Esophagus (tissue), 2 donors: ENCODE measurements around the gene GLMP. TPM values are rescaled to one million over a fixed set of nuclear protein-coding genes. Genes with fewer than 3 reads are reported as not detected.
A peak's percentile ranks its signal among the peaks of the same experiment; 100 is the strongest.
"Not testable (repeated sequence)": the region's sequence is repeated elsewhere in the genome, so short reads cannot be mapped to it uniquely, and the experiment has no call there.

ENCODE experiments used
- H3K27ac ChIP-seq, 2 donors: one replicate each; pipeline ENCODE4 v1.5.1; 2013; ENCODE audit warnings: low read depth in 2 of 2, mild to moderate bottlenecking in 2 of 2, inconsistent platforms in 1 of 2, low read length in 1 of 2, moderate library complexity in 1 of 2
- H3K27me3 ChIP-seq, 2 donors: one replicate each; pipeline ENCODE4 v1.6.1; 2013; ENCODE audit warnings: low read length in 2 of 2, control low read depth in 1 of 2, mild to moderate bottlenecking in 1 of 2; ENCODE audit not compliant: insufficient read depth in 2 of 2, control insufficient read depth in 1 of 2
- H3K36me3 ChIP-seq, 2 donors: one replicate each; pipeline ENCODE4 v1.6.1; 2013; ENCODE audit warnings: low read length in 1 of 2; ENCODE audit not compliant: control insufficient read depth in 2 of 2, insufficient read depth in 2 of 2
- H3K4me1 ChIP-seq, 2 donors: one replicate each; pipeline ENCODE4 v1.6.1; 2013; ENCODE audit warnings: low read length in 1 of 2; ENCODE audit not compliant: control insufficient read depth in 2 of 2, insufficient read depth in 2 of 2
- H3K4me3 ChIP-seq, 2 donors: one replicate each; pipeline ENCODE4 v1.5.1; 2013; ENCODE audit warnings: low read length in 2 of 2, mild to moderate bottlenecking in 2 of 2, low read depth in 1 of 2, moderate library complexity in 1 of 2
- H3K9me3 ChIP-seq, 2 donors: one replicate each; pipeline ENCODE4 v1.6.1; 2013; ENCODE audit warnings: mild to moderate bottlenecking in 2 of 2, low read depth in 1 of 2, low read length in 1 of 2, moderate library complexity in 1 of 2; ENCODE audit not compliant: control insufficient read depth in 2 of 2, insufficient read depth in 1 of 2
- whole genome bisulfite sequencing, 2 donors: extraction: QIAGEN DNeasy Blood & Tissue Kit; methylation state at CpG; one replicate each; pipeline ENCODE4 v1.1.7; 2013; 5-methylcytosine and 5-hydroxymethylcytosine counted together
- polyA plus RNA-seq, 2 donors: library from polyadenylated mRNA; stranded (reverse); fragments of 200-250 nt; gene quantifications; one replicate each; pipeline ENCODE4 v1.2.3, GENCODE V29; 2013
- donor health status: healthy with polysubstance abuse.
- donor health status: Bipolar disorder and iron deficiency.

GLMP gene, protein sequence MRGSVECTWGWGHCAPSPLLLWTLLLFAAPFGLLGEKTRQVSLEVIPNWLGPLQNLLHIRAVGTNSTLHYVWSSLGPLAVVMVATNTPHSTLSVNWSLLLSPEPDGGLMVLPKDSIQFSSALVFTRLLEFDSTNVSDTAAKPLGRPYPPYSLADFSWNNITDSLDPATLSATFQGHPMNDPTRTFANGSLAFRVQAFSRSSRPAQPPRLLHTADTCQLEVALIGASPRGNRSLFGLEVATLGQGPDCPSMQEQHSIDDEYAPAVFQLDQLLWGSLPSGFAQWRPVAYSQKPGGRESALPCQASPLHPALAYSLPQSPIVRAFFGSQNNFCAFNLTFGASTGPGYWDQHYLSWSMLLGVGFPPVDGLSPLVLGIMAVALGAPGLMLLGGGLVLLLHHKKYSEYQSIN
- 10 to 100 TPM; 20.9 to 32.4 TPM for polyA plus RNA-seq

DNA sequence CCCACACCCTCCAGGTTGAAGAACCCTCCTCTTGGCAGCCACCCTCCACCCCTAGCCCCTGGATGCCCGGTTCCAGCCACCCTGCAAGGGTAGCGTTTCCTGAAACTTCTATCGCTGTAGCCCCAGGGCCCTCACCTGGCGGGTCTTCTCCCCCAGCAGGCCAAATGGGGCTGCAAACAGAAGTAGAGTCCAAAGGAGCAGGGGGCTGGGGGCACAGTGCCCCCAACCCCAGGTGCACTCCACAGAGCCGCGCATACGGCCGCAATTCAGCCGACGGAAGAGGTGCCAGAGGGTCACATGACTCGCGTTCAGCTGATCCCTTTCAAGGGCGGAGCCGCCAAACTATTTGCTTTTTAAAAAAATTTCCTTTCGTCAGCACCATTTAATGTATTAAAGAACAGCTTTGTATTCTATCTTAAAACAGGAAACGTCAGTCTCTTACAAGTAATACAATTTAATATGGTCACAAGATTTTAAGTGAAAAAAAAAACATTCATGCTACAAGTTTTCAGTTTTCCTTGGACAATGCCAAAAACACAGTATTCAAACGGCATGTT, at the start of gene GLMP:
TSS of gene GLMP (minus strand) at position 289 of the 557 bp plus-strand sequence. CDS start at position 255, 34 bp downstream.
- Histone ChIP-seq H3K36me3 (peaks cover 0 to 7% of the 10 kb centered on the region in 2 donors), H3K4me3 (peak within 1 kb of the TSS; percentile 69 to 92), H3K4me1 (peaks cover 5 to 28% of the 10 kb centered on the region in 2 donors), H3K27ac (peak within 1 kb of the TSS; percentile 40 to 76), H3K9me3 (no peaks in the 10 kb centered on the region), H3K27me3 (no peaks in the 10 kb centered on the region)
- WGBS, 2 donors = 0% methylated on average over 17 of the region's 17 CpGs

DNA sequence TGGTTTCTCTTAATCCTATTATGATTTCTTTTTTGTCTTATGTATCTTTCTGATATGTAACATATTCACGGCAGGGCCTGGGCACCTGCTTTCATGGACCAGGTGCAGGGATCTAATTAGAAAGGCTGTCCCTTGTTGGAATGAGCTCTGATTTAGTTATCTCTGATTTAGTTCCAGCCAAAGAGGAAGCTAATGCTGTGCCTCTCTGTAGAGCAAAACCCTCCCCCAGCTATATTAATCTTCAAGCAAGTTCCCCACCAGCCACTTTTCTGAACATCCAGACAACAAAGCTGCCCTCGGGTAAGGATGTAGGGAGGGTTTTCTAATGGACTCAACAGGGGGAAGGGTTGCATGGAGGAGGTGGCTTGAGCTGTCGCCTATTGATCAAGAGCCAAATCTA, 48.9 kb upstream of the GLMP start:
- WGBS, 2 donors = 74 to 83% methylated on average over 3 of the region's 3 CpGs
- no peaks in the 10 kb centered on the region for H3K36me3 ChIP-seq

DNA sequence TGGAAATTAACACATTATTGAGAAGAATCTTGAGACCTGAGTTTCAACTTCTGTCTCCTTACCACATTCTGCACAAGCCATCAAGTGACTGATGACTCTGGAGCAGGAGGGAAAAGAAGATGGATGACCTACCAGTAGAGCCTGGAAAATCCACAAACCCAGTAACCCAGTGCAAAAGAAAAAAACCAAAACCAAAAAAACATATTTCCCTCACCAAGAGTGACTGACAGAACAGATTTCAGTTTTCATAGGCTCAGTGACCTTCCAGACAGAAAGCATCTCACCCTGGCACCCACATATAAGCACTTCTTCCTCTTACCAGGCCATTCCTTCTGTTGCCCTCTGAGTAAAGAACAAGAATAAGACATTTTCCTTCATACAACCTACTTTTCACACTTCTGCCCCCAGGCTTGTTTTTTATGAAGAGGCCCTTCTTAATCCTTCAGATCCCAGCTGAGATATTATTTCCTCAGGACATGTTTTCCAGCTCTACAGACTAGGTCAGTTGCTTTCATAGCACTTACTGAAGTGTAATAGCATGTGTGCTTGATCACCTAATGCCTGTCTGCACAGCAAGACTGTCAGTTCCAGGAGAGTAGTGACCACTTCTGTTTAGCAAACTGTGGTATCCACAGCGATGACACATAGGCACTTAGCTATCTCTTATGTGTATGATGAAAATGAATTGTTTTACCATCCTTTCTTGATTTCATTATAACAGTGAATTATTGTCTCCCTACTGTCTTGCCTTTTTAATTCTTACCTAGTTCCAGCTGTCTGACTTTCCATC, 46.9 kb upstream of the GLMP start:
- no peak overlapping the region for H3K4me3 ChIP-seq
- no peak overlapping the region for H3K27ac ChIP-seq
- WGBS, 2 donors = 80 to 94% methylated on average over 1 of the region's 1 CpG
- no peaks in the 10 kb centered on the region for H3K36me3 ChIP-seq
- no peaks in the 10 kb centered on the region for H3K9me3 ChIP-seq
- H3K4me1 ChIP-seq = no peaks in the 10 kb centered on the region
- H3K27me3 ChIP-seq = no peaks in the 10 kb centered on the region

More for the DNA sequence above, 48.9 kb upstream of the GLMP start:
- Histone ChIP-seq H3K4me1 (no peaks in the 10 kb centered on the region), H3K4me3 (no peak overlapping the region), H3K27ac (no peak overlapping the region), H3K27me3 (no peaks in the 10 kb centered on the region), H3K9me3 (no peaks in the 10 kb centered on the region)

- peaks cover 0 to 3% of the 10 kb centered on the region in 2 donors for H3K36me3 ChIP-seq
- H3K4me3 ChIP-seq = peak within 1 kb of the TSS; percentile 78 to 90
- WGBS, 2 donors = 0% methylated on average over 47 of the region's 47 CpGs
- H3K9me3 ChIP-seq = no peaks in the 10 kb centered on the region
- no peaks in the 10 kb centered on the region for H3K27me3 ChIP-seq
- peak within 1 kb of the TSS; percentile 69 to 84 for H3K27ac ChIP-seq
- H3K4me1 ChIP-seq = peaks cover 0 to 3% of the 10 kb centered on the region in 2 donors
Measured at GRCh38 chr1:156338180-156338976, 42.9 kb upstream of the GLMP start, which contains the start of the genes CCT3 and TSACC. Gene CCT3 (minus strand): TSS chr1:156338292. CDS start chr1:156338184, 108 bp downstream. Gene TSACC (plus strand): TSS chr1:156338526. CDS start chr1:156339758, 1,232 bp downstream.

DNA sequence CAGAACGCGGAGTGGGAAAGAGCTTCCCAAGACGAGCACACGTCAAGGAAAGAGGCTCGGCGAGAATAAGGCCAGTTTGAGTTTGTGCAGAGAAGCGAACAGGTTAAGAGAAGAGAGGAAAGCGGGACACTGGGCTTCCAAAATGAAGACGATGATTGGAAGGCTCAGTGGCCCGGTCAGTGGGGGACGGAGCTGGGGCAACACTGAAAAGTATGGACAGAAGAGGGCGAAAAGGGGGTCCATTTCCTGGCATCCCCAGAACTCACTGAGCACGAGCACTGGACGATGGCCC, 42.4 kb upstream of the GLMP start:
- Histone ChIP-seq H3K4me3 (peak overlapping the region; percentile 78 to 90), H3K36me3 (peaks cover 0 to 3% of the 10 kb centered on the region in 2 donors)
- WGBS, 2 donors = 0% methylated on average over 14 of the region's 14 CpGs

DNA sequence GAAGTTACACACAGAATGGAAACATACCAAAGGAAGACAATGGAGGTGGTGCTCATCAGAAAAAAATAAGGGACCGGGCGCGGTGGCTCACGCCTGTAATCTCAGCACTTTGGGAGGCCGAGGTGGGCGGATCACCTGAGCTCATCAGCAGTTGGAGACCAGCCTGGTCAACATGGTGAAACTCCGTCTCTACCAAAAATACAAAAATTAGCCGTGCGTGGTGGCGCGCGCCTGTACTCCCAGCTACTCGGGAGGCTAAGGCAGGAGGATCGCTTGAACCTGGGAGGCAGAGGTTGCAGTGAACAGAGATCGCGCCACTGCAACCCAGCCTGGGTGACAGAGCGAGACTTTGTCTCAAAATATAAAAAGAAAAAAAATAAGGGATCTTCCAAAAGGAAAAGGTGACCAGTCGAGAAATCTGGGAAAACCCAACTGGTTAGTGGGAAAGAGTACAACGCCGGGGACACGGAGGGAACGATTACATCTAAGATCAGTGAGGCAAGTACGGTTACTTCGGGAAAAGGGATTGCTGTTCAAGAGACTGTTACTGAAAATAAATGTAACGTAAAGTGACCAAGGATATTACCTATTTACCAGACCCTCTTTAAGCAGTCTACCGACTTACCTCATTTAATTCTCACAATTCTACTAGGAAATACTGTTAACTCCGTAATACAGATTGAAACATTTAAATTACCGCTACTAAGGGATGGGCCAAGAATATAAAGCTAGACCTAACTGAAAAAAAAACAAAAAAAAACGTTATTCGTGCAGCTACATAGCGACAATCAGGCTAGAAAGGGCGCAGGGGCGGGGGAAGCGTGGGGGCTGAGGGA, 41.8 kb upstream of the GLMP start:
- peak overlapping the region; percentile 69 to 84 for H3K27ac ChIP-seq
- peak overlapping the region; percentile 78 to 90 for H3K4me3 ChIP-seq
- peaks cover 0 to 3% of the 10 kb centered on the region in 2 donors for H3K4me1 ChIP-seq
- H3K9me3 ChIP-seq = no peaks in the 10 kb centered on the region
- no peaks in the 10 kb centered on the region for H3K27me3 ChIP-seq
- peaks cover 0 to 3% of the 10 kb centered on the region in 2 donors for H3K36me3 ChIP-seq
- WGBS, 2 donors = 30 to 31% methylated on average over 34 of the region's 34 CpGs

More for the DNA sequence above, 42.4 kb upstream of the GLMP start:
- H3K4me1 ChIP-seq = peaks cover 0 to 3% of the 10 kb centered on the region in 2 donors
- no peaks in the 10 kb centered on the region for H3K9me3 ChIP-seq
- peak overlapping the region; percentile 69 to 84 for H3K27ac ChIP-seq
- no peaks in the 10 kb centered on the region for H3K27me3 ChIP-seq

GRCh38 chr1:156336242-156336641, 40.8 kb upstream of the GLMP start:
- WGBS, 2 donors = 74 to 79% methylated on average over 4 of the region's 4 CpGs
- H3K4me3 ChIP-seq = peak overlapping the region in 1 of 2 donors; percentile 90
- no peak overlapping the region for H3K27ac ChIP-seq
- H3K27me3 ChIP-seq = no peaks in the 10 kb centered on the region
- peaks cover 0 to 3% of the 10 kb centered on the region in 2 donors for H3K4me1 ChIP-seq
- no peaks in the 10 kb centered on the region for H3K9me3 ChIP-seq
- H3K36me3 ChIP-seq = peaks cover 0 to 3% of the 10 kb centered on the region in 2 donors

- H3K27me3 ChIP-seq, H3K4me3 ChIP-seq, H3K9me3 ChIP-seq, H3K27ac ChIP-seq, H3K4me1 ChIP-seq: not testable (repeated sequence)
- H3K36me3 ChIP-seq = peaks cover 12 to 24% of the 10 kb centered on the region in 2 donors
- 88 to 91% methylated on average over 9 of the region's 9 CpGs for WGBS, 2 donors
Measured at GRCh38 chr1:156323179-156323578, 27.7 kb upstream of the GLMP start.
